GM18868 (cell line): Measurements from ENCODE around the gene CCDC24.

Source experiments
- ATAC-seq: cut with Tn5 transposase; IDR thresholded peaks from one replicate; pipeline ENCODE4 v1.9.1; 2021; ENCODE audit warnings: mild to moderate bottlenecking, moderate library complexity; ENCODE audit not compliant: unreplicated experiment

The CCDC24 gene

DNA sequence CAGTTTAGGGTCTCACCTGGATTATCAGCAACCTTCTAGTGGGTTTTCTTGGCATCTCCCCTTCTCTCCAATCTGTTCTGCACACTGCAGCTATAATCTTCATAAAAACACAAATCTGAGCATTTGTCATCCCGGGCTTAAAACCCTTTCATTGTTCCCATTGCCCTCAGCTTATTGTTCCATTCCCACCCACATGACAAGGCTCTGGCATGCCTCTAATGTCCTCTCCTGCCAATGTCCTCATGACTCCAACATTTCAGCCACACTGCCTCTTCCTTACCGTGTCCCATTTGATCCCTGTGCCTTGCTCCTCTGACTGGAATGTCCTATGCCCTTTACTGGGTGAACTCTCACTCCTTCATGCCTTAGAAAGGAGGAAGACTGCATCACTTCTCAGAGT lies 29.1 kb upstream of the CCDC24 start:
- no peak for ATAC-seq

DNA sequence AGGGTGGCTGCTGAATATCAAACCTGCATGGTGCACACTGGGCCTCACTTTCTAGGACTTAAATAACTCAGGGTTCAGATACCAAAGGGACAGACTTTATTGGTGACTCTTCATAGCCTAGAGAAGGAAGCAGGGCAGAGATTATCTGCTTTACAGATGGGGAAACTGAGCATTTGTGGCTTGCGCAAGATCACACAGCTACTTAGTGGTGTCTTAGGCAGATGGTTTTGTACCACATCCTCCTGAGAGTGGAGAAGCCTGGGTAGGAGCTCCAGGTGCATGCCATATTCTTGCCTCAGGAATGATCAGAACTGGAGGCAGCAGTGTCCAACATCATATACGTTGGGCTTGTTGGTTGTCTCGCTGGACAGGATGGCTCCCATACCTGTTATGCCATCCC lies 28.4 kb upstream of the CCDC24 start:
- ATAC-seq, result no peak

DNA sequence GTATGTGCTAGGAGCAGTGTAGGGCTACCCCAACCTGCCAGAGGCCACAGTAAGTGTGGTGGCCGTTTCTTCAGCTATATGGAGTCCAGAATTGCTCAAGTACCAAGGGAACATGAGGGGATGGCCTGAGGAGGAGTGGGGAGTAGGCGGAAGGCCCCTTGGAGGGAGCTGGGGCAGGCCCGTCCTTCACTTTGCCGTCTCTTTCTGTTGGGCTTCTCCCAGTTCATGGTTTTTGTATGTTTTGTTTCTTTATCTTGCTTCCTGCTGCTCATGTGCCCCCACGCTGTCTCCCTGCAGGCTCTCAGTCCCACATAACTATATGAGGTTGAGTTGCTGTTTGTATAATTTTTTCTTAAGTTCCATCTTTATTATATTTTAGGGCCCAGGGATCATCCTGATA lies 27.5 kb upstream of the CCDC24 start:
- no peak for ATAC-seq

DNA sequence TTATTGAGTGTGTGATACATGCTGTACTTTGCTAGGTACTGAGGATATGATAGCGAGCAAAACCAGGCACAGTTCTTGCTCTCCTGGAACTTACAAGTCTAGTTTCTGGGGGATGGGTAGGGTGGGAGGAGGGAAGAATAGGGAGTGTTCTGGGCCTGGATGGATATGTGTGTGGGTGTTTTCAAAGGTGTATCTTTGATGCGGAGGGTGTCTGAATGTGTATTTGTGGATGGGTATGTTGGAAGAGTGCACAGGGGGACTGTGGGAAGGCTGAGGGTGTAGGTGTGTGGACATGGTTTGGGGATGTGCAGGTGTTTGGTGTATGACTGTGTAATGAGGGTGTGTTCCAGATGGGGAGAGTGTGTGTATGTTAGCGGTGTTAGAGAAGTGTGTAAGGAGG lies 26.1 kb upstream of the CCDC24 start:
- ATAC-seq, result no peak

DNA sequence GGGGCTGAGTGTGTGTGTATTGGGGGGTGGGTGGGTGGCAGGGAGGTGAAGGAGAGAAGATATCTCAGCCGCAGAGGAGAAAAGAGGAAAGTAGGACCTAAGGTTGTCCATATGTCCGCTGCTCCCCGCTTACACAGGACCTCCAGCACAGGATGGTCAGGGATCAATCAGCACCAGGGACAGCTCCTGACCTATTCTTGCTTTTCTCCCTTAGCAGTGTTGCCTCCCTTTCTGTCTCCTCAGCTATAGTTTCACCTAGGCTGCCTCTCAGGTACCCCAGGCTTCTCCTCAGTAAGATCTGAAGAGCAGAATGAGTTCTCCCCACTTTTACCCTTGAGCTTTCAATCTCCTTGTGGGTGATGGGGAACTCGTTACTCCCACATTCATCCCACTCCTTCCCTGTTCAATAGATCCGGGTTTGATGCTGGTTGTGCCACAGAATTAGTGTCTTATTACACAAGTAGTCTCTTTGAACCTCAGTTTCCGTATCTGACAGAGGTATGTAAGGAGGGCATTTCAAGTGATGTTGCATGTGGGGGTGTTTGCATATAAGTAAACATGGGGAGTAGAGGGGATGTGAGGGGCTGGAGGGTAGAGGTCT lies 23.0 kb upstream of the CCDC24 start:
- ATAC-seq, result no peak

DNA sequence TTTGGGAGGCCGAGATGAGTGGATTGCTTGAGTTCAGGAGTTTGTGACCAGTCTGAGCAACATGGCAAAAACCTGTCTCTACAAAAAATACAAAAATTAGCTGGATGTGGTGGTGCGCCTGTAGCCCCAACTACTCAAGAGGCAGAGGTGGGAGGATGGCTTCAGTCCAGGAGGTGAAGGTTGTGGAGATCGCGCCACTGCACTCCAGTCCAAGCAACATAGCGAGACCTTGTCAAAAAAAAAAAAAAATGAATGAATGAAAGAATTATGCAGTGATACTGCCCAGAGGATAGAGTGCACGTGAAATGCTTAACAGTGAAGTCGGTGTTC lies 22.0 kb upstream of the CCDC24 start:
- ATAC-seq, result no peak

DNA sequence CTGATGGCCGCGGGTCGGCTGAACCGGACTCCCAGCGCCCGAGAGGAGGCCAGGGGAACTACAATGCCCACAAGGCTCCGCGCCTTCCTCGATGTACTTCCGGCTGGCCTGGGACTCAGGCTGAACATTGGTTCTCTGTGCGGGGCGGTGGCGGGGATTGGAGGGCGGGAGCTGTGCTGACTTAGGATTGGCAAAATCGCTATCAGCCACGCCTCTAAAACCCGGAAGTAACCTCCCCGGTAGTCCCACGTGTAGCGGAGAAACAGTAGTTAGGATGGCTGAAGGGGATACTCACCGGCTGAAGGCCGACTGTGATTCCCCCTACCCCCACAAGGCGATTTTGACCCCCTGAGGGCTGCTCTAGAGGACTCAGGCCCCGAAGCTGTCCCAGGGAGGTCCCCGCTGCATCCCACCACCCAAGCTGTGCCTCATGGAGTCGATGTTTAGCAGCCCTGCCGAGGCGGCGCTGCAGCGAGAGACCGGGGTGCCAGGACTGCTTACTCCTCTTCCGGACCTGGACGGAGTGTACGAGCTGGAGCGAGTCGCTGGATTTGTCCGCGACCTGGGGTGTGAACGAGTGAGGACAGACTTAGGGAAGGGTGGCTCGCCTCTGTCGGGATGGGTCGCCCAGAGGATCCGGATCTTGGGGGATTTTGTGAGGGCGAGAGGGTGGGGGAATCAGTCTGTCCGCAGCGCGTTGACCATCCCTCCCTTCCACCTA lies 21.5 kb upstream of the CCDC24 start, which contains the start of gene DPH2:
Gene DPH2 (plus strand): TSS at position 265 of the 721 bp plus-strand sequence. CDS start 166 bp downstream, at position 431.
- peak; percentile 91 for ATAC-seq

DNA sequence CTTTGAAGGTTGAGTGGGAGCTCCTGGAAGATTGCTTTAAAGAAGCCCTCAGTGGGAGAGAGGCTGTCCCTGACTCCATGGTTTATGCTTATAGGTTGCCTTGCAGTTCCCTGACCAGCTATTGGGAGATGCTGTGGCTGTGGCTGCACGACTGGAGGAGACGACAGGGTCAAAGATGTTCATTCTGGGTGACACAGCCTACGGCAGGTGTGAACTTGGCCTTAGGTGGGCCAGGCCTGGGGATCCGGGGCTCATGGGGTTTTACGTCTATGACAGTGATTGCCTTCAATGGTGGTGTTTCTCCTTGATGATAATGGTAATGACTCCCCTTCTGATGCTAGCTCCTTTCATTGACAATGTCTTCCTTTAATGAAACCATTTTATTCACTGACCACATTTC lies 20.9 kb upstream of the CCDC24 start:
- no peak for ATAC-seq

DNA sequence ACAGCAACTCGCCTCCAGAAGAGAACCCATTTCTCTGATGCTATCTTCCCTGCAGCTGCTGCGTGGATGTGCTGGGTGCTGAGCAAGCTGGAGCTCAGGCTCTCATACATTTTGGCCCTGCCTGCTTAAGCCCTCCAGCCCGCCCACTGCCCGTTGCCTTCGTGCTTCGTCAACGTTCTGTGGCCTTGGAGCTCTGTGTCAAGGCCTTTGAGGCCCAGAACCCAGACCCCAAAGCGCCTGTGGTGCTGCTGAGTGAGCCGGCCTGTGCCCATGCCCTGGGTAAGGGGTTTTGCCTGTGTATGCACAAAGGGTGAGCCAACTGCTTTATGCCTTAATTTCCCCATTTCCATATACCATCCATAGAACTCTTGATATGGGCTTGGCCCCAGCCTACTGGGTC lies 20.5 kb upstream of the CCDC24 start:
- no peak for ATAC-seq

DNA sequence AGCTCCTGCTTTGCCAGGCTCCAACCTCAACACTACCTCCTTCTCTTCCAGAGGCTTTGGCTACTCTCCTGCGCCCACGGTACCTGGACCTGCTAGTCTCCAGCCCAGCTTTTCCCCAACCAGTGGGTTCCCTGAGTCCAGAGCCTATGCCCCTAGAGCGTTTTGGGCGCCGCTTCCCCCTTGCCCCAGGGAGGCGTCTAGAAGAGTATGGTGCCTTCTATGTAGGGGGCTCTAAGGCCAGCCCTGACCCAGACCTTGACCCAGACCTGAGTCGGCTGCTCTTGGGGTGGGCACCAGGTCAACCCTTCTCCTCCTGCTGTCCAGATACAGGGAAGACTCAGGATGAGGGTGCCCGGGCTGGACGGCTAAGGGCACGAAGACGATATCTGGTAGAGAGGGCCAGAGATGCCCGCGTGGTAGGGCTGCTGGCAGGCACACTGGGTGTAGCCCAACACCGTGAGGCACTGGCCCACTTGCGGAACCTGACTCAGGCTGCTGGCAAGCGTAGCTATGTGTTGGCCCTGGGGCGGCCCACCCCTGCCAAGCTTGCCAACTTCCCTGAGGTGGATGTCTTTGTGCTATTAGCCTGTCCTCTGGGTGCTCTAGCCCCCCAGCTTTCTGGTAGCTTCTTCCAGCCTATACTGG lies 19.9 kb upstream of the CCDC24 start:
- ATAC-seq, result no peak

DNA sequence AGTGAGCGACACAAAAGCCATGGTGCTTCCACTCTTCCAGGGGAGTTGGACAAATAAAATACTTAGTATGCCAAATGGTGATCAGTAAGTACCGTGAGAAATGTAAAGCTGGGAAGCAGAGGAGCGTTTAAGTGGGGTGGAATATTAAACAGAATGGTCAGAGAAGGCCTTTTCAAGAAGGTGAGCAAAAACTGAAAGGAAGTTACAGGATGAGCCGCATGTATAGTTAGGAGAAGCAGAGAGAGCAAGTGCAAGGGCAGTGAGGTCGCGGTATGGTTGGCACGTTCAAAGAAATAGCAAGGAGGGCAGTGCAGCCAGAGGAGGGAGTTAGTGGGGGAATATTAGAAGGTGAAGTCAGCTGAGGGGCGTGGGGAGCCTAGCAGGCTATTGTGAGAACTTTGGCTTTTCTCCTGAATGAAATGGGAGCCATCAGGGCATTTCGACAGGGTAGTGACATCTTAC lies 17.4 kb upstream of the CCDC24 start:
- ATAC-seq, result no peak

DNA sequence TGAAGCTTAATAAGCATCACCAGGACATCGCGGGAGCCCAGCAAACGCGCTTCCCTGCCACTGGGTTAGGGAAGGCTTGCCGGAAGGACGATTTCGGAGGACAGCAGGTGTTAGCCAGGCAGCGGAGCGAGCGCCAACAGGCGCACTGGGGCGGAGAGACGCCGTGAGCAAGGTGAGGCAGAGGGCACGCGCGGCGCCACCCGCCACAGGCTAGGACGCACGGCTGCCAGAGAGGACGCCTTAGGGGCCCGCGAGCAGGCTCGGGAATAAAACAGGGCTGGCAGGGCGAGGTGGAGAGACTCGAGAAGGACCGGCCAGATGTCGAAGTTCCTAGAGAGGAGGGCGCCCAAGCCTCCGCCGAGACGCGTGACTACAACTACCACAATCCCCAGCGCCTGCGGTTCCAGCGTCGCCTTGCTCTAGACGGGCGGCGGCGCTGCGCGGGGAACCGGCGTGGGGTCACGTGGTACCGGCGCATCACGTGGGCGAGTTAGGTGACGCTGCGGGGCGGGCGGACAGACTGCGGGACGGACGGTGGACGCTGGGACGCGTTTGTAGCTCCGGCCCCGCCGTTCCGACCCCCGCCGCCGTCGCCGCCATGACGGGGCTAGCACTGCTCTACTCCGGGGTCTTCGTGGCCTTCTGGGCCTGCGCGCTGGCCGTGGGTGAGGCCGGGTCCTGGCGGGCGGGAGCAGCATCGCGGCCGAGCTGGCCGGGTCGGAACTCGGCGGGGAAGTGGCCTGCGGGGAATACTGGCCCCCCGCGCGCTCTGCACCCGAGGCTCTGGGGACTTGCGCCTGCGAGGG lies 16.8 kb upstream of the CCDC24 start, which contains the start of gene ATP6V0B:
Gene ATP6V0B (plus strand): TSS at position 518 of the 806 bp plus-strand sequence. CDS start 81 bp downstream, at position 599.
- peak; percentile 62 for ATAC-seq

DNA sequence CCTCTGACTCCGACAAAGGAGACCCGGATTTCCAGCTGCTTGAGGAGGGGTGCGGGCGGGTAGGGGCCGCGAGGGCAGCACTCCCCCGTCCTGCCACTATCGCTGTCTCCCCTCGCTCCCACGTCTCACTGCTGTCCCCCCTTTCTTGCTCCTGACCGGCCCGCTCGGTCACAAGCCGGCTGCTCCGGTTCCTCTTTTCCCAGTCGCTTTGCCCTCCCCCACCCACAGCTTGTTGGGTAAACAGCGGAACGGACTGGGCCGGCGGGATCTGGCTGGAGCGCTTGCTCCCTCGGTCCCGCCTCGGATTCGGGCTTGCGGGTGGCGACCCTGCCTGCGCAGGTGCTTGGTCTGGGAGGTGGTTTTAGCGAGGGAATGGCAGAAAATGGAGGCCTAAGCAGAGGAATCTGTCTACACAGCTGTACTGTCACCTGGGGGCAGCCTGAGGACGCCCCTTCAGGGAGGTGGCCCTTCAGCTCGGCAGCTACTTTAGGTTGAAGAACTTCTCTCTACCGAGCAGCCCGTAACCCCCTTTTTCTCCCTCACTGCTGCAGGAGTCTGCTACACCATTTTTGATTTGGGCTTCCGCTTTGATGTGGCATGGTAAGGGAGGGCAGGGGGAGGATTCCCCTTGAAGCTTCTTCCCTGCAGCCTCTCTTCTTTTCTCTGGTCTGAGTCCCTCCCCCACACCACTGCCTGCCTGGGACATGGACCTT lies 16.0 kb upstream of the CCDC24 start:
- ATAC-seq, result no peak

DNA sequence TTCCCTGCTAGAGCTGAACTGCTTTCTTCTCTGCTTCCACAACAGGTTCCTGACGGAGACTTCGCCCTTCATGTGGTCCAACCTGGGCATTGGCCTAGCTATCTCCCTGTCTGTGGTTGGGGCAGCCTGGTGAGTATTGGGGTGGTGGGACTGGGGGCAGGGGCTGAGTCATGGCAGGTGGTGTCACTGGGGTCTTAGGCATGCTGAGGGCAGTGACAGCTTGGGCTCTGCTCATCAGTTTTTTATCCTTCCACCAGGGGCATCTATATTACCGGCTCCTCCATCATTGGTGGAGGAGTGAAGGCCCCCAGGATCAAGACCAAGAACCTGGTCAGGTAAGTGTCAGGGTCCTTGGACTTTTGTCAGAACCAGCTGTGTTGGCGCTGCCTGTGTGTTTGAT lies 15.4 kb upstream of the CCDC24 start:
- no peak for ATAC-seq

DNA sequence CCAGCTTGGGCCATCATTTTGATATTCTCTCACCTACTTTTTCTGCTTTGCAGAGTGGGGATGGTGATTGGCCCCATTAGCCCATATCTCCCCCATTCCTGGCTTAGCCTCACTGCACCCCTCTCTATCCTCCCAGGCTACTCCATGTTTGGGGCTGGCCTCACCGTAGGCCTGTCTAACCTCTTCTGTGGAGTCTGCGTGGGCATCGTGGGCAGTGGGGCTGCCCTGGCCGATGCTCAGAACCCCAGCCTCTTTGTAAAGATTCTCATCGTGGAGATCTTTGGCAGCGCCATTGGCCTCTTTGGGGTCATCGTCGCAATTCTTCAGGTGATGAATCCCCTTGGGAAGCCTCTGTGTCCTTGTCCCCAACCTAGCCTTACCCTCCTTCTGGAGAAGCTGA lies 14.5 kb upstream of the CCDC24 start:
- no peak for ATAC-seq

DNA sequence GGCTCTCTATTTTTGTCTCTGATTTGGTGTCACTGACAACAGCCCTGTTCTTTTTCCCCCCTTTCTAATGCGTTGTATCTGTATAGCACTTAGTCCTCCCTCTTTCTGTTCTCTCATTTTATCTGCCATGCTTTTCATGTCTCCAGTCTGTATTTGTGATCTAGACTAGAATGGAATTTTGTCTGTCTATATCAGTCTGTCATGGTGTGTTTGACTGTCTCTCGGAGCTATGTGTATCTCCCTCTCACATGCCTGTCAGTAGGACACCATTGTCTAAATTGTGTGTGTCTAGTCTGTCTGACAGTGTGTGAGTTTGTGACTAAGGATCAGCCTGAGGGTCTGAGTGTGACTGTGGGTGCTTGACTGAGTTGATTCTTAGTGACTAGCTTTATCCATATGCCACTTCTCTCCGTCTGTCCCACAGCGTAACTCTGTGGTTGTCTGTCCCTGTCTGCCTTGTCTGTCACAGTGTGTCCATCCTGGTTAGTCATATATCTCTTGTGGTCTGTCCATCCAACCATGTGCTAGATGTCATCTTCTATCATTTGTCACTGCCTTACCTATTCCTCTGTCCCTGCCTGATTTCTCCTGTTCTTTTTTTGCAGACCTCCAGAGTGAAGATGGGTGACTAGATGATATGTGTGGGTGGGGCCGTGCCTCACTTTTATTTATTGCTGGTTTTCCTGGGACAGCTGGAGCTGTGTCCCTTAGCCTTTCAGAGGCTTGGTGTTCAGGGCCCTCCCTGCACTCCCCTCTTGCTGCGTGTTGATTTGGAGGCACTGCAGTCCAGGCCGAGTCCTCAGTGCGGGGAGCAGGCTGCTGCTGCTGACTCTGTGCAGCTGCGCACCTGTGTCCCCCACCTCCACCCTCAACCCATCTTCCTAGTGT lies 13.8 kb upstream of the CCDC24 start:
- no peak for ATAC-seq

DNA sequence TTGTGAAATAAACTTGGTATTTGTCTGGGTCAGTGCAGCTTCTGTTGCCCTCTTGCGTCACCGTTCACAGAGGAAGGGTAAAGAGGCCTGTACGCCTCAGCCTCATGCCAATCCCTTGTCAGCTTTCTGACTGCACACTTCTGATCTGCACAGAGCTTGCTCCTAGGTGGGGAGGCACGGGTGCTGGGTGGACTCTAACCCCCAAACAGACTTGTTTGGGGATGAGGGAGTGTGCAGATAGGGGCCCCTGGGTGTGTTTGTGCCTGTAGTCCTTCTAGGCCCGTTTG lies 13.2 kb upstream of the CCDC24 start:
- ATAC-seq, result no peak

DNA sequence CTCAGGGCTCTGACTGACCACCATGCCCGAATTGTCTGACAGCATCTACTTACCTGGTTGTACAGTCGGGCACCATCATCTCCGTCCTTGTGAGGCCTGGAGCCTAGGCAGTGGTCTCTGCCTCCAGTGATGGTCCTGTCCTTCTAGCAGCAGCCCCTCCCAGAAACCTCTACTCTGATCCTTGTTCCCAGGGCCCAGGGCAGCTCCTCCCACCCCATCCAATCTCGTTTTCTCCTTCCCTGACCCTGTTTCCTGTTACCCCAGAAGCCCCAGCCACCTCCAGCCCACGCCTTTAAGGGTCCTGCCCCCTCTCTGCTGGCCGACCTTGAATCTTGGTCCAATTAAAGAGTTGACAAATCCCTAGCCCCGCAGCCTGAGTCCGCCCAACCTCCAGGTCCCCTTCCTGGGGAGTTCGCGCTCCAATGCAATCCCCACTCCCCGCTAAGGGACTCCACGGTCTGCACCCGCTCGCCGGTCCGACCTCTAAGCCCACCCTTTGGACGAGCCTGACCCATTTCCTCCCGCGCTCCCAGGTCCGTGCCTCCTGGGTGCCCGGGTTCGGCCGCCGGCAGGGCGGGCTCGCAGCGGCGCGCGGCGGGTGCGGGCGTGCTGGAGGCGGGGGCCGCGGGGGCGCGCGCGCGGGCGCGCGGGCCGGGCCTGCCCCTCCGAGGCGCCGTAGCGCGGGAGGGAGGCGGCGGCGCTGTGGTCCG lies 12.7 kb upstream of the CCDC24 start, which contains the start of gene B4GALT2:
Gene B4GALT2 (plus strand): TSS at position 660 of the 710 bp plus-strand sequence. CDS start 1,951 bp downstream, outside the sequence.
- ATAC-seq, result no peak

DNA sequence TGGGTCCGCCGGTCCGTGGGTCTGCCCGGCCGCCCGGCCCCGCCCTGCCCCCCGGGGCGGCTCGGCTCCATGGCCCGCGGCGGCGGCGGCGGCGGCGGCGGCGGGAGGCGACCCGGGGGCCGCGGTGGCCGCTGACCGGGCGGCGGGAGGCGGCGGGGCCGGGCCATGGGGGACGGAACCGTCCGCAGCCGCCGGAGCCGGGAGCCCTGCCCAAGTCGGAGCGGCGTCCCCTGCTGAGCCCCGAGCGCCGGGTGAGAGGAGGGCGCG lies 12.2 kb upstream of the CCDC24 start:
- no peak for ATAC-seq
